Panc1 (cell line): ENCODE results near the gene LIME1. TPM values are rescaled to one million over a fixed set of nuclear protein-coding genes. Genes with fewer than 3 reads are reported as not detected.

Experiments used
- ATAC-seq: fragments of 200-7000 bp; cut with Tn5 transposase; 2 replicates; pipeline ENCODE4 v1.9.1; 2020; ENCODE audit warnings: mild to moderate bottlenecking, moderate library complexity
- BruUV-seq: library from RNA; stranded (reverse); fragments of 400-500 nt; replicated peaks from 2 replicates; lab custom pipeline; 2021; lab: Mats Ljungman, UMichigan
- CTCF ChIA-PET: fragments of 300-600 bp; sonication (Branson Sonifier 250); formaldehyde crosslinking; loops from one replicate; lab custom pipeline; 2022; ENCODE audit warnings: antibody characterized with exemption; lab: Charles Lee
- POLR2A ChIA-PET: fragments of 300-600 bp; sonication (Branson Sonifier 250); formaldehyde crosslinking; loops from one replicate; lab custom pipeline; 2022; ENCODE audit warnings: antibody characterized with exemption; lab: Charles Lee
- DNase-seq: peaks from one replicate; pipeline ENCODE4 v3.0.0-alpha.2; 2010; ENCODE audit warnings: low read depth, low spot score
- H3K27ac ChIP-seq: 2 replicates; pipeline ENCODE4 v1.5.1; 2011; ENCODE audit warnings: mild to moderate bottlenecking, low read length, inconsistent platforms
- H3K27me3 ChIP-seq: fragments of 200-500 bp; sonication (Bioruptor generic); 2 replicates; pipeline ENCODE4 v1.6.0; 2014; ENCODE audit warnings: low read length, inconsistent platforms; ENCODE audit not compliant: control insufficient read depth, insufficient read depth
- H3K36me3 ChIP-seq: fragments of 200-500 bp; sonication (Bioruptor generic); 2 replicates; pipeline ENCODE4 v1.5.1; 2014; ENCODE audit warnings: inconsistent platforms, mild to moderate bottlenecking, low read length, moderate library complexity; ENCODE audit not compliant: control insufficient read depth, insufficient read depth
- H3K4me1 ChIP-seq: 2 replicates; pipeline ENCODE4 v1.5.1; 2011; ENCODE audit warnings: inconsistent platforms, mild to moderate bottlenecking, low read length, moderate library complexity; ENCODE audit not compliant: control insufficient read depth, insufficient read depth
- H3K4me3 ChIP-seq, 2 experiments: 2 replicates each; pipeline ENCODE4 v1.5.1; 2011 to 2012; ENCODE audit warnings: low read depth in 2 of 2, low read length in 2 of 2, mild to moderate bottlenecking in 2 of 2, inconsistent platforms in 1 of 2, moderate library complexity in 1 of 2
- H3K9me3 ChIP-seq: fragments of 200-500 bp; sonication (Bioruptor generic); 2 replicates; pipeline ENCODE4 v1.5.1; 2014; ENCODE audit warnings: low read depth, mild to moderate bottlenecking, inconsistent platforms, low read length, moderate library complexity; ENCODE audit not compliant: control insufficient read depth, insufficient read depth
- POLR2AphosphoS5 ChIP-seq: IDR thresholded peaks from 2 replicates; pipeline ENCODE4 v1.6.1; 2012; ENCODE audit warnings: mild to moderate bottlenecking, low read depth, low read length, moderate library complexity
- SIN3A ChIP-seq: IDR thresholded peaks from 2 replicates; pipeline ENCODE4 v1.6.1; 2012; ENCODE audit warnings: low read depth, mild to moderate bottlenecking, low read length, moderate library complexity, borderline replicate concordance; ENCODE audit not compliant: insufficient read depth
- TCF7L2 ChIP-seq: IDR thresholded peaks from 2 replicates; pipeline ENCODE4 v1.6.1; 2011; ENCODE audit warnings: mild to moderate bottlenecking, low read depth, low read length, inconsistent platforms
- in situ Hi-C: cut with HindIII; loops from 2 replicates; pipeline ENCODE4 v1.10.0; 2016; ENCODE audit warnings: low sequenced_read_pairs, low pct_unique_long_range_greater_than_20kb
- intact Hi-C: fragments of 100-400 bp; cut with micrococcal nuclease; formaldehyde crosslinking; loops from one replicate; pipeline ENCODE4 v1.10.0; 2022; ENCODE audit not compliant: unreplicated experiment
- total RNA-seq: library from RNA; stranded (reverse); gene quantifications from one replicate; pipeline ENCODE4 v1.2.1, GENCODE V29; 2021; ENCODE audit not compliant: unreplicated experiment
- TF ChIP-seq, protein P1 (sequence below), 2 experiments: IDR thresholded peaks; 2 replicates each; pipeline ENCODE4 v1.6.1; 2011 to 2012; ENCODE audit warnings: low read depth in 2 of 2, control low read depth in 1 of 2, low read length in 1 of 2, mild to moderate bottlenecking in 1 of 2, moderate library complexity in 1 of 2; ENCODE audit not compliant: insufficient read depth in 1 of 2
- TF ChIP-seq, protein P2 (sequence below): fragments of 450-650 bp; IDR thresholded peaks from 2 replicates; pipeline ENCODE4 v1.5.1; 2017; ENCODE audit warnings: mild to moderate bottlenecking

LIME1 gene
- total RNA-seq, 1 experiment from 2014 or later = 15.2 TPM

DNA sequence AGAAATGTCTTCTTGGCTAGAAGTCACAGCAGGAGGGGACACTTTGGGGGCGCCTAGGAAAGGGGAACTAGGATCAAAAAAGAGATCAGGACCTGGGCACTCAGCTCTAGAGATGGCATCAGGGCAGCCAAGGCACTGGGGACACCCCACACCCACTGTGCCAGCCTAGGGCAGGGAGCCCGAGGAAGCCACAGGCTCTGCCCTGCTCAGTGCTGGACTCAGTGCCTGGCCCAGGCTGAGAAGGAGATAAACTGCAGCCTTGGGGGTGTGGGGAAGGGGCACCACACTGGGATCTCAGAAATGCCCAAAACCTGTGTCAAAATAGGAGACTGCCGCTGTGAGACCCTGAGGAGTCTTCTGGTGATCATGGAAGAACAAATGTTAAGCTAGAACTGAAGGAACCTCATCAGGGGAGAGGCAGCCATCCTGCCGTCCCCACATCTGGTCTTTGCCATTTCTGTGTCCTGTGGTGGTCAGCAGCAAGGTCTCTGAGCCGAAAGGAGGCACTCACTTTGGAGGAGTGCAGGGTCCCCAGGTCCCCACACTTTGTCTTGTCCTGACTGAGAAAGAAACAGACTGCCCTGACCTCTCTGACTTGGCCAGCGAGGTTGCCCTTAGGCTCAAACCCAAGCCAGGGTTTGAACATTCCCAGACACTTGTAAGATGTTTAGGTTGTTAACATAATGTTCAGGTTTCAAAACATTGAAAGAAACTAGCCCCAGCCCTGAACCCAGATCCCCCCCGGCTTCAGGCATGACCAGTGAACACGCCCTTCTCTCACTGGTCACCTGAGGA is 31.0 kb upstream of the LIME1 start:
- TF ChIP-seq, protein P1, sequence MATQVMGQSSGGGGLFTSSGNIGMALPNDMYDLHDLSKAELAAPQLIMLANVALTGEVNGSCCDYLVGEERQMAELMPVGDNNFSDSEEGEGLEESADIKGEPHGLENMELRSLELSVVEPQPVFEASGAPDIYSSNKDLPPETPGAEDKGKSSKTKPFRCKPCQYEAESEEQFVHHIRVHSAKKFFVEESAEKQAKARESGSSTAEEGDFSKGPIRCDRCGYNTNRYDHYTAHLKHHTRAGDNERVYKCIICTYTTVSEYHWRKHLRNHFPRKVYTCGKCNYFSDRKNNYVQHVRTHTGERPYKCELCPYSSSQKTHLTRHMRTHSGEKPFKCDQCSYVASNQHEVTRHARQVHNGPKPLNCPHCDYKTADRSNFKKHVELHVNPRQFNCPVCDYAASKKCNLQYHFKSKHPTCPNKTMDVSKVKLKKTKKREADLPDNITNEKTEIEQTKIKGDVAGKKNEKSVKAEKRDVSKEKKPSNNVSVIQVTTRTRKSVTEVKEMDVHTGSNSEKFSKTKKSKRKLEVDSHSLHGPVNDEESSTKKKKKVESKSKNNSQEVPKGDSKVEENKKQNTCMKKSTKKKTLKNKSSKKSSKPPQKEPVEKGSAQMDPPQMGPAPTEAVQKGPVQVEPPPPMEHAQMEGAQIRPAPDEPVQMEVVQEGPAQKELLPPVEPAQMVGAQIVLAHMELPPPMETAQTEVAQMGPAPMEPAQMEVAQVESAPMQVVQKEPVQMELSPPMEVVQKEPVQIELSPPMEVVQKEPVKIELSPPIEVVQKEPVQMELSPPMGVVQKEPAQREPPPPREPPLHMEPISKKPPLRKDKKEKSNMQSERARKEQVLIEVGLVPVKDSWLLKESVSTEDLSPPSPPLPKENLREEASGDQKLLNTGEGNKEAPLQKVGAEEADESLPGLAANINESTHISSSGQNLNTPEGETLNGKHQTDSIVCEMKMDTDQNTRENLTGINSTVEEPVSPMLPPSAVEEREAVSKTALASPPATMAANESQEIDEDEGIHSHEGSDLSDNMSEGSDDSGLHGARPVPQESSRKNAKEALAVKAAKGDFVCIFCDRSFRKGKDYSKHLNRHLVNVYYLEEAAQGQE (IDR thresholded peaks at IDR 0.05; ENCODE audit: insufficient read depth in 1 of 2, low read depth in 2 of 2, low read length in 1 of 2) = no peak
- no peak for TF ChIP-seq TCF7L2
- TF ChIP-seq, protein P2, sequence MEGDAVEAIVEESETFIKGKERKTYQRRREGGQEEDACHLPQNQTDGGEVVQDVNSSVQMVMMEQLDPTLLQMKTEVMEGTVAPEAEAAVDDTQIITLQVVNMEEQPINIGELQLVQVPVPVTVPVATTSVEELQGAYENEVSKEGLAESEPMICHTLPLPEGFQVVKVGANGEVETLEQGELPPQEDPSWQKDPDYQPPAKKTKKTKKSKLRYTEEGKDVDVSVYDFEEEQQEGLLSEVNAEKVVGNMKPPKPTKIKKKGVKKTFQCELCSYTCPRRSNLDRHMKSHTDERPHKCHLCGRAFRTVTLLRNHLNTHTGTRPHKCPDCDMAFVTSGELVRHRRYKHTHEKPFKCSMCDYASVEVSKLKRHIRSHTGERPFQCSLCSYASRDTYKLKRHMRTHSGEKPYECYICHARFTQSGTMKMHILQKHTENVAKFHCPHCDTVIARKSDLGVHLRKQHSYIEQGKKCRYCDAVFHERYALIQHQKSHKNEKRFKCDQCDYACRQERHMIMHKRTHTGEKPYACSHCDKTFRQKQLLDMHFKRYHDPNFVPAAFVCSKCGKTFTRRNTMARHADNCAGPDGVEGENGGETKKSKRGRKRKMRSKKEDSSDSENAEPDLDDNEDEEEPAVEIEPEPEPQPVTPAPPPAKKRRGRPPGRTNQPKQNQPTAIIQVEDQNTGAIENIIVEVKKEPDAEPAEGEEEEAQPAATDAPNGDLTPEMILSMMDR = no peak
- TF ChIP-seq POLR2AphosphoS5 = no peak
- no peak for TF ChIP-seq SIN3A
- CTCF ChIA-PET = no interaction called here
- H3K36me3 ChIP-seq = peaks cover 9% of the 10 kb centered on the region; the same call in 1 of the 2 replicates
- H3K27ac ChIP-seq = peak overlapping the region; percentile 91
- BruUV-seq = no TSS peak
- no peaks in the 10 kb centered on the region for H3K27me3 ChIP-seq
- no peaks in the 10 kb centered on the region for H3K9me3 ChIP-seq
- peaks cover 42% of the 10 kb centered on the region for H3K4me1 ChIP-seq
- DNase-seq (no peak), ATAC-seq (no peak)
- POLR2A ChIA-PET = interaction anchor here (0.6 kb wide), 1 partner anchor 172 kb away, joined by 7 read pairs; no protein-coding TSS in a partner anchor
- intact Hi-C loops (no loop called here), in situ Hi-C loops (no loop called here)
- peak overlapping the region in 1 of 2 experiments; percentile 76; a peak in 2 of 4 replicates for H3K4me3 ChIP-seq

DNA sequence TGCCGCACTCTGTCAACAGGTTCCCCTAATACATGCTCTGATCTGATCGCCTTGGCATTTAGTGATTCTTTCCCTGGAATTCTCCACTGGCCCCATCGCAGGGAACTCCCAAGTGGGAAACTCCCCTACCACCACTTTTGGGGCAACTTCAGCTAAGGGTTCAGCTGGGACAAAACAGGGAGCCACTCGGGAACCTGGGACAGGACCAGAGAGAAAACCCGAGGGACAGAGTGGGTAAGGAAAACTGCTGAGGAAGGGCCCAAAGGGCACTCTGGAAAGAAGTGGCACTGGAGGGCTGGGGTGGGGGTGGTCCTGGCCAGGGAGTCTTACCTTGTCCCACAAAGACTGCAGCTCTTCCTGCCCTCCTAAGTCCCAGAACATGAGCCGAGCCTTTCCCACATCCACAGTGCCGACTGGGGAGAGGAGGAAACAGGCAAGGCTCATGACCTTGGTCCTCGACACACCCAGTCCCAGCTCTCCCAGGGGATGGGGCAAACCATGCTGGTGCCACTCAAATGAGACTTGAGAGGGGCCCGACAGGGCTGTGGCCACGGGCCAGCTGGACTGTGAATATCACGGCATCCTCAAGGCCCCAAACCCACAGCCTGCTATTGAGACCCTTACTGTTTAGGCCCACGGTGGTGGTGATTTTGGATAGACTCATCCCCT is 30.3 kb upstream of the LIME1 start:
- H3K9me3 ChIP-seq = no peaks in the 10 kb centered on the region
- in situ Hi-C loops (no loop called here), intact Hi-C loops (no loop called here)
- ChIA-PET CTCF (no interaction called here), POLR2A (interaction anchor here (0.6 kb wide), 1 partner anchor 171 kb away, joined by 7 read pairs; no protein-coding TSS in a partner anchor)
- peaks cover 9% of the 10 kb centered on the region; the same call in 1 of the 2 replicates for H3K36me3 ChIP-seq
- ATAC-seq = no peak
- H3K4me3 ChIP-seq = peak overlapping the region; percentile 76 to 90
- TF ChIP-seq POLR2AphosphoS5 (no peak), TCF7L2 (no peak), SIN3A (no peak)
- TF ChIP-seq, protein P2 = no peak
- TF ChIP-seq, protein P1 (IDR thresholded peaks at IDR 0.05; ENCODE audit: insufficient read depth in 1 of 2, low read depth in 2 of 2, low read length in 1 of 2) = no peak
- no peaks in the 10 kb centered on the region for H3K27me3 ChIP-seq
- H3K4me1 ChIP-seq = peaks cover 35% of the 10 kb centered on the region
- no peak for DNase-seq
- TSS peak; percentile 83 for BruUV-seq
- peak overlapping the region; percentile 91 for H3K27ac ChIP-seq
